Activated naive CD8-positive, alpha-beta T cell treated with anti-CD3 and anti-CD28 coated beads, Interleukin-2, amount 10 ng/mL, durations not matched to agents 7 days and 5 days (primary cell): ENCODE measurements around the gene SEMA3C. TPM values are rescaled to one million over a fixed set of nuclear protein-coding genes. Genes with fewer than 3 reads are reported as not detected.

Experiments used
- ATAC-seq: fragments of 150-1000 bp; cut with Tn5 transposase; one replicate; pipeline ENCODE4 v1.10.0; 2021; ENCODE audit warnings: low read depth, moderate library complexity
- POLR2A ChIA-PET: fragments of 350-600 bp; sonication (Branson Sonifier 250); formaldehyde crosslinking; loops from one replicate; lab custom pipeline; 2021; ENCODE audit warnings: antibody characterized with exemption; lab: Charles Lee
- DNase-seq: peaks from one replicate; pipeline ENCODE4 v3.0.0; 2021
- H3K27ac Mint-ChIP-seq: one replicate; pipeline ENCODE4 v1.8.0; 2022; ENCODE audit warnings: mild to moderate bottlenecking, mixed read lengths
- H3K27me3 Mint-ChIP-seq: one replicate; pipeline ENCODE4 v1.8.0; 2022; ENCODE audit warnings: mild to moderate bottlenecking, moderate library complexity, mixed read lengths
- H3K36me3 Mint-ChIP-seq: one replicate; pipeline ENCODE4 v1.8.0; 2021; ENCODE audit warnings: mild to moderate bottlenecking, mixed read lengths
- H3K4me1 Mint-ChIP-seq: one replicate; pipeline ENCODE4 v1.8.0; 2021; ENCODE audit warnings: mixed read lengths
- H3K4me3 Mint-ChIP-seq: one replicate; pipeline ENCODE4 v1.8.0; 2022; ENCODE audit warnings: mild to moderate bottlenecking, moderate library complexity, mixed read lengths
- H3K9me3 Mint-ChIP-seq: one replicate; pipeline ENCODE4 v1.8.0; 2021; ENCODE audit warnings: mixed read lengths
- total RNA-seq, 2 experiments: library from RNA; stranded (reverse); gene quantifications; one replicate each; pipeline ENCODE4 v1.2.3, GENCODE V29; 2021

SEMA3C gene
- total RNA-seq, 2 experiments from 2014 or later: 0.11 to 0.30 TPM

- no peak for DNase-seq
- no peak for ATAC-seq
- no peaks in the 10 kb centered on the region for H3K36me3 Mint-ChIP-seq
- H3K4me3 Mint-ChIP-seq: no peak overlapping the region
- no peaks in the 10 kb centered on the region for H3K27me3 Mint-ChIP-seq
- no peak overlapping the region for H3K27ac Mint-ChIP-seq
- no peaks in the 10 kb centered on the region for H3K9me3 Mint-ChIP-seq
- POLR2A ChIA-PET: no interaction called here
- no peaks in the 10 kb centered on the region for H3K4me1 Mint-ChIP-seq
Observed at GRCh38 chr7:80802527-80802926, 116.3 kb downstream of the SEMA3C start.

- no peak for DNase-seq
- H3K9me3 Mint-ChIP-seq: no peaks in the 10 kb centered on the region
- H3K27ac Mint-ChIP-seq: no peak overlapping the region
- no peaks in the 10 kb centered on the region for H3K4me1 Mint-ChIP-seq
- no peak overlapping the region for H3K4me3 Mint-ChIP-seq
- no peaks in the 10 kb centered on the region for H3K36me3 Mint-ChIP-seq
- ATAC-seq: no peak
- no peaks in the 10 kb centered on the region for H3K27me3 Mint-ChIP-seq
- POLR2A ChIA-PET: no interaction called here
Observed at GRCh38 chr7:80794631-80795573, 123.9 kb downstream of the SEMA3C start.

- POLR2A ChIA-PET: no interaction called here
- no peak for ATAC-seq
- DNase-seq: no peak
- no peaks in the 10 kb centered on the region for H3K36me3 Mint-ChIP-seq
- H3K4me3 Mint-ChIP-seq: no peak overlapping the region
- no peaks in the 10 kb centered on the region for H3K9me3 Mint-ChIP-seq
- H3K27ac Mint-ChIP-seq: no peak overlapping the region
- H3K27me3 Mint-ChIP-seq: no peaks in the 10 kb centered on the region
- H3K4me1 Mint-ChIP-seq: no peaks in the 10 kb centered on the region
Observed at GRCh38 chr7:80791509-80791929, 127.3 kb downstream of the SEMA3C start.

- H3K9me3 Mint-ChIP-seq: no peaks in the 10 kb centered on the region
- ATAC-seq (no peak), DNase-seq (no peak)
- no peaks in the 10 kb centered on the region for H3K36me3 Mint-ChIP-seq
- POLR2A ChIA-PET: no interaction called here
- H3K27ac Mint-ChIP-seq: no peak overlapping the region
- H3K4me1 Mint-ChIP-seq: no peaks in the 10 kb centered on the region
- H3K4me3 Mint-ChIP-seq: no peak overlapping the region
- H3K27me3 Mint-ChIP-seq: no peaks in the 10 kb centered on the region
Observed at GRCh38 chr7:80790877-80791276, 128.0 kb downstream of the SEMA3C start.

- H3K27ac Mint-ChIP-seq: no peak overlapping the region
- ATAC-seq: no peak
- no peaks in the 10 kb centered on the region for H3K36me3 Mint-ChIP-seq
- H3K9me3 Mint-ChIP-seq: no peaks in the 10 kb centered on the region
- no peaks in the 10 kb centered on the region for H3K4me1 Mint-ChIP-seq
- DNase-seq: no peak
- H3K4me3 Mint-ChIP-seq: no peak overlapping the region
- no peaks in the 10 kb centered on the region for H3K27me3 Mint-ChIP-seq
- POLR2A ChIA-PET: no interaction called here
Observed at GRCh38 chr7:80787721-80788120, 131.1 kb downstream of the SEMA3C start.

GRCh38 chr7:80785961-80786536 lies 132.8 kb downstream of the SEMA3C start:
- ATAC-seq (no peak), DNase-seq (no peak)
- POLR2A ChIA-PET: no interaction called here
- Mint-ChIP-seq H3K4me3 (no peak overlapping the region), H3K9me3 (no peaks in the 10 kb centered on the region), H3K36me3 (no peaks in the 10 kb centered on the region), H3K27me3 (no peaks in the 10 kb centered on the region), H3K4me1 (no peaks in the 10 kb centered on the region), H3K27ac (no peak overlapping the region)

GRCh38 chr7:80785276-80785675 lies 133.6 kb downstream of the SEMA3C start:
- no peak overlapping the region for H3K27ac Mint-ChIP-seq
- no peaks in the 10 kb centered on the region for H3K27me3 Mint-ChIP-seq
- H3K36me3 Mint-ChIP-seq: no peaks in the 10 kb centered on the region
- ATAC-seq: no peak
- no peaks in the 10 kb centered on the region for H3K4me1 Mint-ChIP-seq
- DNase-seq: no peak
- H3K4me3 Mint-ChIP-seq: no peak overlapping the region
- POLR2A ChIA-PET: no interaction called here
- H3K9me3 Mint-ChIP-seq: no peaks in the 10 kb centered on the region

GRCh38 chr7:80783678-80784327 lies 135.0 kb downstream of the SEMA3C start:
- H3K4me1 Mint-ChIP-seq: no peaks in the 10 kb centered on the region
- no peaks in the 10 kb centered on the region for H3K9me3 Mint-ChIP-seq
- H3K27ac Mint-ChIP-seq: no peak overlapping the region
- H3K4me3 Mint-ChIP-seq: no peak overlapping the region
- DNase-seq (no peak), ATAC-seq (no peak)
- H3K27me3 Mint-ChIP-seq: no peaks in the 10 kb centered on the region
- no peaks in the 10 kb centered on the region for H3K36me3 Mint-ChIP-seq
- POLR2A ChIA-PET: no interaction called here

GRCh38 chr7:80783186-80783677 lies 135.6 kb downstream of the SEMA3C start:
- H3K4me1 Mint-ChIP-seq: no peaks in the 10 kb centered on the region
- H3K4me3 Mint-ChIP-seq: no peak overlapping the region
- H3K27ac Mint-ChIP-seq: no peak overlapping the region
- no peaks in the 10 kb centered on the region for H3K9me3 Mint-ChIP-seq
- no peaks in the 10 kb centered on the region for H3K36me3 Mint-ChIP-seq
- DNase-seq: no peak
- no peaks in the 10 kb centered on the region for H3K27me3 Mint-ChIP-seq
- no peak for ATAC-seq
- POLR2A ChIA-PET: no interaction called here

- Mint-ChIP-seq H3K27me3 (no peaks in the 10 kb centered on the region), H3K9me3 (no peaks in the 10 kb centered on the region), H3K36me3 (no peaks in the 10 kb centered on the region), H3K4me3 (no peak overlapping the region), H3K4me1 (no peaks in the 10 kb centered on the region), H3K27ac (no peak overlapping the region)
- ATAC-seq (no peak), DNase-seq (no peak)
- POLR2A ChIA-PET: no interaction called here
Observed at GRCh38 chr7:80781561-80781979, 137.3 kb downstream of the SEMA3C start.

GRCh38 chr7:80781146-80781545 lies 137.7 kb downstream of the SEMA3C start:
- ATAC-seq: no peak
- H3K4me1 Mint-ChIP-seq: no peaks in the 10 kb centered on the region
- no peaks in the 10 kb centered on the region for H3K36me3 Mint-ChIP-seq
- POLR2A ChIA-PET: no interaction called here
- no peak for DNase-seq
- no peaks in the 10 kb centered on the region for H3K9me3 Mint-ChIP-seq
- H3K4me3 Mint-ChIP-seq: no peak overlapping the region
- no peak overlapping the region for H3K27ac Mint-ChIP-seq
- no peaks in the 10 kb centered on the region for H3K27me3 Mint-ChIP-seq

GRCh38 chr7:80779456-80779855 lies 139.4 kb downstream of the SEMA3C start:
- no peaks in the 10 kb centered on the region for H3K36me3 Mint-ChIP-seq
- DNase-seq (no peak), ATAC-seq (no peak)
- H3K27me3 Mint-ChIP-seq: no peaks in the 10 kb centered on the region
- POLR2A ChIA-PET: no interaction called here
- no peaks in the 10 kb centered on the region for H3K4me1 Mint-ChIP-seq
- H3K4me3 Mint-ChIP-seq: no peak overlapping the region
- no peak overlapping the region for H3K27ac Mint-ChIP-seq
- H3K9me3 Mint-ChIP-seq: no peaks in the 10 kb centered on the region

GRCh38 chr7:80775897-80776296 lies 143.0 kb downstream of the SEMA3C start:
- H3K36me3 Mint-ChIP-seq: no peaks in the 10 kb centered on the region
- no peaks in the 10 kb centered on the region for H3K27me3 Mint-ChIP-seq
- ATAC-seq (no peak), DNase-seq (no peak)
- H3K4me1 Mint-ChIP-seq: no peaks in the 10 kb centered on the region
- no peak overlapping the region for H3K4me3 Mint-ChIP-seq
- no peak overlapping the region for H3K27ac Mint-ChIP-seq
- POLR2A ChIA-PET: no interaction called here
- H3K9me3 Mint-ChIP-seq: no peaks in the 10 kb centered on the region
